ENCODE measurements around the gene KRT81.
A peak's percentile ranks its signal among the peaks of the same experiment; 100 is the strongest.

Gene KRT81

GRCh38 chr12:52291267-52291935 is at the start of gene KRT81:
Gene KRT81 (minus strand): TSS chr12:52291534. CDS start chr12:52291465, 69 bp downstream.
- no peak for DNase-seq (ENCODE audit: low spot score)

GRCh38 chr12:52338241-52338960 is 47.1 kb upstream of the KRT81 start:
- DNase-seq (ENCODE audit: low spot score) = no peak

- DNase-seq (ENCODE audit: low spot score) = no peak
Observed at GRCh38 chr12:52337054-52337453, 45.7 kb upstream of the KRT81 start.

GRCh38 chr12:52336641-52337040 is 45.3 kb upstream of the KRT81 start:
- DNase-seq (ENCODE audit: low spot score) = no peak

GRCh38 chr12:52335598-52336262 is 44.4 kb upstream of the KRT81 start:
- no peak for DNase-seq (ENCODE audit: low spot score)

- no peak for DNase-seq (ENCODE audit: low spot score)
Observed at GRCh38 chr12:52334185-52334584, 42.9 kb upstream of the KRT81 start.

GRCh38 chr12:52333321-52333720 is 42.0 kb upstream of the KRT81 start:
- DNase-seq (ENCODE audit: low spot score) = no peak

- no peak for DNase-seq (ENCODE audit: low spot score)
Observed at GRCh38 chr12:52332381-52332780, 41.0 kb upstream of the KRT81 start.

- DNase-seq (ENCODE audit: low spot score) = no peak
Observed at GRCh38 chr12:52331833-52332232, 40.5 kb upstream of the KRT81 start.

GRCh38 chr12:52331039-52331438 is 39.7 kb upstream of the KRT81 start:
- no peak for DNase-seq (ENCODE audit: low spot score)

GRCh38 chr12:52327830-52328500 is 36.6 kb upstream of the KRT81 start:
- no peak for DNase-seq (ENCODE audit: low spot score)

GRCh38 chr12:52327052-52327829 is 35.9 kb upstream of the KRT81 start:
- DNase-seq (ENCODE audit: low spot score) = peak; percentile 93

GRCh38 chr12:52324153-52324444 is 32.8 kb upstream of the KRT81 start:
- no peak for DNase-seq (ENCODE audit: low spot score)

GRCh38 chr12:52323416-52324152 is 32.2 kb upstream of the KRT81 start:
- DNase-seq (ENCODE audit: low spot score) = no peak

GRCh38 chr12:52323001-52323400 is 31.7 kb upstream of the KRT81 start:
- DNase-seq (ENCODE audit: low spot score) = no peak

GRCh38 chr12:52322069-52322468 is 30.7 kb upstream of the KRT81 start:
- DNase-seq (ENCODE audit: low spot score) = no peak

GRCh38 chr12:52321418-52321817 is 30.1 kb upstream of the KRT81 start:
- peak; percentile 87 for DNase-seq (ENCODE audit: low spot score)

- no peak for DNase-seq (ENCODE audit: low spot score)
Observed at GRCh38 chr12:52320784-52321400, 29.6 kb upstream of the KRT81 start, which contains the start of gene KRT83. Gene KRT83 (minus strand): TSS chr12:52321398. CDS start chr12:52321335, 63 bp downstream.

- DNase-seq (ENCODE audit: low spot score) = no peak
Observed at GRCh38 chr12:52319097-52319496, 27.8 kb upstream of the KRT81 start.

- no peak for DNase-seq (ENCODE audit: low spot score)
Observed at GRCh38 chr12:52318241-52318990, 27.1 kb upstream of the KRT81 start.

Data from pons (tissue), 1 donor.